IMR-90 (cell line): Measurements from ENCODE around the gene KCNMA1. TPM values are rescaled to one million over a fixed set of nuclear protein-coding genes. Genes with fewer than 3 reads are reported as not detected.
A peak's percentile ranks its signal among the peaks of the same experiment; 100 is the strongest.

ENCODE experiments used
- ATAC-seq: fragments of 200-7000 bp; cut with Tn5 transposase; 2 replicates; pipeline ENCODE4 v1.9.1; 2020; ENCODE audit warnings: low read depth, mild to moderate bottlenecking, moderate library complexity
- BruUV-seq: library from RNA; stranded (reverse); fragments of 400-500 nt; replicated peaks from 2 replicates; lab custom pipeline; 2021; lab: Mats Ljungman, UMichigan
- CTCF ChIA-PET: fragments of 300-600 bp; formaldehyde crosslinking; extraction: SDS; loops from one replicate; lab custom pipeline; 2021; ENCODE audit warnings: antibody characterized with exemption; lab: Yijun Ruan, JAX
- POLR2A ChIA-PET: fragments of 300-600 bp; sonication (Branson Sonifier 250); formaldehyde crosslinking; loops from one replicate; lab custom pipeline; 2022; ENCODE audit warnings: antibody characterized with exemption; ENCODE audit not compliant: unreplicated experiment; lab: Charles Lee
- DNase-seq: peaks from one replicate; pipeline ENCODE4 v3.0.0; 2013
- H2AFZ ChIP-seq: replicated peaks from 2 replicates; pipeline ENCODE3; 2013; ENCODE audit warnings: low read length, mild to moderate bottlenecking; ENCODE audit not compliant: poor library complexity
- H2AK5ac ChIP-seq: 2 replicates; pipeline ENCODE4 v1.6.1; 2013; ENCODE audit warnings: low read depth, low read length, inconsistent platforms
- H2AK9ac ChIP-seq: replicated peaks from 2 replicates; pipeline ENCODE3; 2013; ENCODE audit warnings: mild to moderate bottlenecking, low read depth, low read length, moderate library complexity; ENCODE audit not compliant: poor library complexity
- H2BK120ac ChIP-seq: 2 replicates; pipeline ENCODE4 v1.6.1; 2013; ENCODE audit warnings: low read depth, low read length, inconsistent platforms
- H2BK15ac ChIP-seq: 3 replicates; pipeline ENCODE4 v1.6.1; 2013; ENCODE audit warnings: low read depth, low read length, inconsistent platforms
- H2BK20ac ChIP-seq: 2 replicates; pipeline ENCODE4 v1.6.1; 2013; ENCODE audit warnings: low read depth, mild to moderate bottlenecking, inconsistent platforms, low read length, moderate library complexity
- H2BK5ac ChIP-seq: 2 replicates; pipeline ENCODE4 v1.6.1; 2013; ENCODE audit warnings: mild to moderate bottlenecking, low read depth, low read length, inconsistent platforms; ENCODE audit not compliant: poor library complexity, severe bottlenecking
- H3K14ac ChIP-seq: replicated peaks from 2 replicates; pipeline ENCODE4 v1.6.1; 2013; ENCODE audit warnings: low read depth, low read length, inconsistent platforms
- H3K18ac ChIP-seq: 2 replicates; pipeline ENCODE4 v1.6.1; 2013; ENCODE audit warnings: low read depth, low read length, control low read depth
- H3K23ac ChIP-seq: 2 replicates; pipeline ENCODE4 v1.6.1; 2013; ENCODE audit warnings: low read depth, low read length, inconsistent platforms
- H3K27ac ChIP-seq: 2 replicates; pipeline ENCODE4 v1.5.1; 2013; ENCODE audit warnings: mild to moderate bottlenecking, control low read depth, low read length; ENCODE audit not compliant: insufficient read depth
- H3K27me3 ChIP-seq: 2 replicates; pipeline ENCODE4 v1.6.1; 2013; ENCODE audit warnings: low read length; ENCODE audit not compliant: control insufficient read depth, insufficient read depth
- H3K36me3 ChIP-seq: 2 replicates; pipeline ENCODE4 v1.6.1; 2013; ENCODE audit warnings: low read length, mixed read lengths; ENCODE audit not compliant: control insufficient read depth, insufficient read depth
- H3K4ac ChIP-seq: 2 replicates; pipeline ENCODE4 v1.6.1; 2013; ENCODE audit warnings: low read depth, low read length, inconsistent platforms
- H3K4me1 ChIP-seq: 2 replicates; pipeline ENCODE4 v1.6.1; 2013; ENCODE audit warnings: low read length, mixed read lengths; ENCODE audit not compliant: control insufficient read depth, insufficient read depth
- H3K4me2 ChIP-seq: 2 replicates; pipeline ENCODE4 v1.6.1; 2013; ENCODE audit warnings: low read depth, mild to moderate bottlenecking, control low read depth, low read length, moderate library complexity
- H3K4me3 ChIP-seq: 2 replicates; pipeline ENCODE4 v1.5.1; 2013; ENCODE audit warnings: low read depth, mild to moderate bottlenecking, control low read depth, low read length, moderate library complexity; ENCODE audit not compliant: insufficient read depth
- H3K56ac ChIP-seq: 2 replicates; pipeline ENCODE4 v1.6.1; 2013; ENCODE audit warnings: low read length, inconsistent platforms; ENCODE audit not compliant: insufficient read depth; ENCODE audit errors: extremely low read depth
- H3K79me1 ChIP-seq, 2 experiments: 2 replicates each; pipeline ENCODE4 v1.6.1; 2013; ENCODE audit warnings: low read length in 2 of 2, inconsistent platforms in 1 of 2, low read depth in 1 of 2
- H3K9ac ChIP-seq: 2 replicates; pipeline ENCODE4 v1.6.1; 2013; ENCODE audit warnings: low read depth, low read length, control low read depth
- H3K9me1 ChIP-seq: 2 replicates; pipeline ENCODE4 v1.6.1; 2013; ENCODE audit warnings: low read length, inconsistent platforms; ENCODE audit not compliant: insufficient read depth
- H3K9me3 ChIP-seq: 2 replicates; pipeline ENCODE4 v1.6.1; 2013; ENCODE audit warnings: low read length; ENCODE audit not compliant: control insufficient read depth, insufficient read depth
- H4K20me1 ChIP-seq: 2 replicates; pipeline ENCODE4 v1.6.1; 2013; ENCODE audit warnings: low read length, inconsistent platforms; ENCODE audit not compliant: insufficient read depth
- H4K5ac ChIP-seq: 2 replicates; pipeline ENCODE4 v1.6.1; 2013; ENCODE audit warnings: mild to moderate bottlenecking, low read depth, low read length, control low read depth
- H4K8ac ChIP-seq, 2 experiments: 2 replicates each; pipeline ENCODE4 v1.6.1; 2013; ENCODE audit warnings: low read depth in 2 of 2, low read length in 2 of 2, control low read depth in 1 of 2, inconsistent platforms in 1 of 2
- H4K91ac ChIP-seq: 2 replicates; pipeline ENCODE4 v1.6.1; 2013; ENCODE audit warnings: low read depth, low read length, inconsistent platforms; ENCODE audit not compliant: insufficient read depth
- FOS ChIP-seq: fragments of 150-350 bp; IDR thresholded peaks from 2 replicates; pipeline ENCODE4 v1.6.1; 2016; ENCODE audit warnings: low read depth, low read length
- MAFK ChIP-seq: IDR thresholded peaks from 2 replicates; pipeline ENCODE4 v1.6.1; 2012; ENCODE audit warnings: low read depth, low read length, improper control_type of control experiment
- NFE2L2 ChIP-seq: fragments of 150-350 bp; IDR thresholded peaks from 2 replicates; pipeline ENCODE4 v1.6.1; 2016; ENCODE audit warnings: low read depth, mild to moderate bottlenecking, low read length
- POLR2A ChIP-seq: IDR thresholded peaks from 2 replicates; pipeline ENCODE4 v1.6.1; 2012; ENCODE audit warnings: mild to moderate bottlenecking, low read depth, low read length
- SMC3 ChIP-seq: fragments of 150-350 bp; IDR thresholded peaks from 2 replicates; pipeline ENCODE4 v1.6.1; 2016; ENCODE audit warnings: low read depth, mild to moderate bottlenecking, antibody characterized with exemption, low read length, moderate library complexity
- USF2 ChIP-seq: fragments of 150-350 bp; IDR thresholded peaks from 2 replicates; pipeline ENCODE4 v1.6.1; 2017; ENCODE audit warnings: mild to moderate bottlenecking, antibody characterized with exemption, low read length, low read depth
- WGBS, 2 experiments: methylation state at CpG; one replicate each; pipeline versions ENCODE4 v1.1.5 to v1.1.7; 2013; ENCODE audit warnings: missing lambda C conversion rate in 2 of 2; ENCODE audit not compliant: insufficient read length in 1 of 2; ENCODE audit errors: extremely low coverage in 2 of 2; 5-methylcytosine and 5-hydroxymethylcytosine counted together
- dilution Hi-C: fragments of 300-500 bp; cut with HindIII; formaldehyde crosslinking; loops from one replicate; pipeline ENCODE4 v1.14.3; 2018; ENCODE audit warnings: low sequenced_read_pairs; ENCODE audit not compliant: unreplicated experiment
- in situ Hi-C: fragments of 300-500 bp; cut with MboI; formaldehyde crosslinking; loops from 3 replicates; pipeline ENCODE4 v1.14.3; 2019; ENCODE audit warnings: low sequenced_read_pairs, inconsistent platforms, mixed read lengths
- intact Hi-C: fragments of 100-400 bp; cut with micrococcal nuclease; formaldehyde crosslinking; loops from 2 replicates; pipeline ENCODE4 v1.10.0; 2022
- polyA plus RNA-seq, 3 experiments: library from polyadenylated mRNA; depleted of rRNA; stranded (reverse); fragments of >200 nt; gene quantifications; 2 replicates each; pipeline ENCODE4 v1.2.3, GENCODE V29; 2012; ENCODE audit warnings: low replicate concordance in 1 of 3
- total RNA-seq: library from RNA; depleted of rRNA; stranded (reverse); fragments of >200 nt; gene quantifications from 2 replicates; pipeline ENCODE4 v1.2.3, GENCODE V29; 2012

KCNMA1 gene
- total and polyA plus RNA-seq, 2 of the 4 experiments (the other 2 are of a cell fraction), result 25.6 to 29.6 TPM

GRCh38 chr10:77139252-77140160, 498.1 kb downstream of the KCNMA1 start:
- DNase-seq, result no peak
- Histone ChIP-seq H3K18ac (no peak overlapping the region), H3K27me3 (no peaks in the 10 kb centered on the region), H3K4me2 (no peak overlapping the region), H3K23ac (no peak overlapping the region), H3K36me3 (no peaks in the 10 kb centered on the region), H2BK5ac (no peak overlapping the region), H3K56ac (no peak overlapping the region), H4K8ac (no peak overlapping the region), H3K9me1 (no peaks in the 10 kb centered on the region), H4K91ac (no peak overlapping the region), H2BK20ac (no peak overlapping the region), H2AK9ac (no peak overlapping the region), H3K9ac (no peak overlapping the region), H3K27ac (no peak overlapping the region), H4K5ac (no peak overlapping the region), H2AK5ac (no peak overlapping the region), H2BK15ac (no peak overlapping the region), H3K14ac (no peak overlapping the region), H2BK120ac (no peak overlapping the region), H3K4me3 (no peak overlapping the region), H3K79me1 (no peaks in the 10 kb centered on the region), H3K4ac (no peak overlapping the region), H3K4me1 (peaks cover 2% of the 10 kb centered on the region), H2AFZ (no peak overlapping the region), H4K20me1 (no peaks in the 10 kb centered on the region), H3K9me3 (no peaks in the 10 kb centered on the region)
- dilution Hi-C loops (no loop called here), intact Hi-C loops (no loop called here), in situ Hi-C loops (no loop called here)
- CTCF ChIA-PET, result no interaction called here
- no TSS peak for BruUV-seq
- POLR2A ChIA-PET, result no interaction called here
- WGBS, 2 experiments, result 86% methylated on average over 3 of the region's 6 CpGs; no CpG with 5 or more reads in 1 of the 2 experiments
- TF ChIP-seq USF2 (no peak), SMC3 (no peak), FOS (no peak), POLR2A (no peak), NFE2L2 (peak; percentile 81), MAFK (peak; percentile 96)
- peak; percentile 59 for ATAC-seq
